ENCODE results near the gene APOBEC4. TPM values are rescaled to one million over a fixed set of nuclear protein-coding genes. Genes with fewer than 3 reads are reported as not detected.

APOBEC4 gene
- total RNA-seq, 2 donors from 2014 or later: not detected

- Histone ChIP-seq H3K4me1 (ENCODE audit: control insufficient read depth, insufficient read depth, low read length) (no peaks in the 10 kb centered on the region), H3K27me3 (ENCODE audit: control insufficient read depth, insufficient read depth, low read length, poor library complexity, severe bottlenecking) (no peaks in the 10 kb centered on the region), H3K27ac (ENCODE audit: low read depth, low read length) (no peak overlapping the region), H3K9me3 (ENCODE audit: control insufficient read depth, low read length) (no peaks in the 10 kb centered on the region), H3K36me3 (ENCODE audit: control insufficient read depth, insufficient read depth, low read length) (no peaks in the 10 kb centered on the region), H3K4me3 (ENCODE audit: low read length) (no peak overlapping the region), H3K9ac (ENCODE audit: extremely low read depth, low read length, poor library complexity, severe bottlenecking) (no peak overlapping the region)
- no peak overlapping the region for H3K27ac Mint-ChIP-seq
- no peak for TF ChIP-seq CTCF (conservative IDR thresholded peaks at IDR 0.05)
- peaks cover 1% of the 10 kb centered on the region for H3K4me1 Mint-ChIP-seq
- peaks cover 3% of the 10 kb centered on the region for H3K27me3 Mint-ChIP-seq (ENCODE audit: insufficient read depth)
- no peak overlapping the region for H3K4me3 Mint-ChIP-seq
- no peaks in the 10 kb centered on the region for H3K36me3 Mint-ChIP-seq (ENCODE audit: low read depth)
- no peak for DNase-seq
- no peaks in the 10 kb centered on the region for H3K9me3 Mint-ChIP-seq
Observed at GRCh38 chr1:183689762-183690204, 36.7 kb upstream of the APOBEC4 start.

GRCh38 chr1:183688341-183689060 lies 35.4 kb upstream of the APOBEC4 start:
- Histone ChIP-seq H3K4me1 (ENCODE audit: control insufficient read depth, insufficient read depth, low read length) (no peaks in the 10 kb centered on the region), H3K9ac (ENCODE audit: extremely low read depth, low read length, poor library complexity, severe bottlenecking) (no peak overlapping the region), H3K36me3 (ENCODE audit: control insufficient read depth, insufficient read depth, low read length) (no peaks in the 10 kb centered on the region), H3K27ac (ENCODE audit: low read depth, low read length) (no peak overlapping the region), H3K27me3 (ENCODE audit: control insufficient read depth, insufficient read depth, low read length, poor library complexity, severe bottlenecking) (no peaks in the 10 kb centered on the region), H3K9me3 (ENCODE audit: control insufficient read depth, low read length) (no peaks in the 10 kb centered on the region), H3K4me3 (ENCODE audit: low read length) (no peak overlapping the region)
- Mint-ChIP-seq H3K4me1 (peaks cover 1% of the 10 kb centered on the region), H3K36me3 (ENCODE audit: low read depth) (no peaks in the 10 kb centered on the region), H3K27me3 (ENCODE audit: insufficient read depth) (peaks cover 3% of the 10 kb centered on the region), H3K4me3 (no peak overlapping the region), H3K27ac (no peak overlapping the region), H3K9me3 (no peaks in the 10 kb centered on the region)
- 97 to 100% methylated on average over 1 to 2 of the region's 2 CpGs for WGBS, 2 experiments (ENCODE audit: insufficient coverage in 1 of 2, insufficient read length in 1 of 2)
- TF ChIP-seq CTCF (conservative IDR thresholded peaks at IDR 0.05): no peak
- no peak for DNase-seq

- Histone ChIP-seq H3K36me3 (ENCODE audit: control insufficient read depth, insufficient read depth, low read length) (no peaks in the 10 kb centered on the region), H3K27ac (ENCODE audit: low read depth, low read length) (no peak overlapping the region), H3K4me1 (ENCODE audit: control insufficient read depth, insufficient read depth, low read length) (no peaks in the 10 kb centered on the region), H3K9ac (ENCODE audit: extremely low read depth, low read length, poor library complexity, severe bottlenecking) (no peak overlapping the region), H3K9me3 (ENCODE audit: control insufficient read depth, low read length) (no peaks in the 10 kb centered on the region), H3K4me3 (ENCODE audit: low read length) (no peak overlapping the region), H3K27me3 (ENCODE audit: control insufficient read depth, insufficient read depth, low read length, poor library complexity, severe bottlenecking) (no peaks in the 10 kb centered on the region)
- 87% methylated on average over 2 of the region's 2 CpGs; no CpG with 5 or more reads in 1 of the 2 experiments for WGBS, 2 experiments (ENCODE audit: insufficient coverage in 1 of 2, insufficient read length in 1 of 2)
- DNase-seq: no peak
- Mint-ChIP-seq H3K9me3 (no peaks in the 10 kb centered on the region), H3K27me3 (ENCODE audit: insufficient read depth) (no peaks in the 10 kb centered on the region), H3K27ac (no peak overlapping the region), H3K4me3 (no peak overlapping the region), H3K4me1 (peaks cover 1% of the 10 kb centered on the region), H3K36me3 (ENCODE audit: low read depth) (no peaks in the 10 kb centered on the region)
- no peak for TF ChIP-seq CTCF (conservative IDR thresholded peaks at IDR 0.05)
Observed at GRCh38 chr1:183687546-183688304, 34.6 kb upstream of the APOBEC4 start.
